HG03342 (cell line): ENCODE measurements around the gene PFN3.
A peak's percentile ranks its signal among the peaks of the same experiment; 100 is the strongest.
"Not testable (repeated sequence)": the region's sequence is repeated elsewhere in the genome, so short reads cannot be mapped to it uniquely, and the experiment has no call there.

Experiments
- ATAC-seq: cut with Tn5 transposase; IDR thresholded peaks from one replicate; pipeline ENCODE4 v1.9.1; 2021; ENCODE audit warnings: mild to moderate bottlenecking, moderate library complexity; ENCODE audit not compliant: unreplicated experiment

Gene PFN3

GRCh38 chr5:177425801-177426565, 25.5 kb upstream of the PFN3 start:
- peak; percentile 84 for ATAC-seq

- ATAC-seq, result no peak
These were observed 24.8 kb upstream of the PFN3 start for GRCh38 chr5:177425196-177425800.

GRCh38 chr5:177423671-177424070, 23.2 kb upstream of the PFN3 start:
- ATAC-seq, result no peak

DNA sequence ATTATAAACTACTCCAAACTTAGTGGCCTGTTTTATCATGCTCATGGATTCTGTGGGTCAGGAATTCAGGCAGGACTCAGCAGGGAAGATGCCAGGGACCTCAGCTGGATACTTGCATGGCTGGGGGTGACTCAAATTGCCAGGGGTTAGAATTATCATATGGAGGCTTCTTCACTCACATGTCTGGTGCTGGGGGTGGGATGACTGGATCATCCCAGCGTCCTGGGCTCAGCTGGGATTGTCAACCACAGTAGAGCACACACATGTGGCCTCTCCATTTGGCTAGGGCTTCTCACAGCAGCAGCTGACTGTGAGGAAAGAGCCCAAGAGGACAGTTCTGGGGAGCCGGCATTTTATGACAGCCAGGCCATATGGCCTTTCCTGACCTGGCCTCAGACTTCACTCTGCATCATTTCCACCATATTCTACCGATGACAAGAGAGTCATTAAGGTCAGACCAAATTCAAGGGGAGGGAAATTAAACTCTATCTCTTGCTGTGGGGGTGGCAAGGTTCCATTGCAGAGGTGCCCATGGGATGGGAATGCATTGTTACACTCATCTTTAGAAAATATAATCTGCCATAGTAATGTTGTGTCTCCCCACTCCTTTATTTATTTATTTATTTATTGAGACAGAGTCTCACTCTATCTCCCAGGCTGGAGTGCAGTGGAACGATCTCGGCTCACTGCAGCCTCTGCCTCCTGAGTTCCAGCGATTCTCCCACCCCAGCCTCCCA, 20.8 kb upstream of the PFN3 start:
- ATAC-seq, result no peak

DNA sequence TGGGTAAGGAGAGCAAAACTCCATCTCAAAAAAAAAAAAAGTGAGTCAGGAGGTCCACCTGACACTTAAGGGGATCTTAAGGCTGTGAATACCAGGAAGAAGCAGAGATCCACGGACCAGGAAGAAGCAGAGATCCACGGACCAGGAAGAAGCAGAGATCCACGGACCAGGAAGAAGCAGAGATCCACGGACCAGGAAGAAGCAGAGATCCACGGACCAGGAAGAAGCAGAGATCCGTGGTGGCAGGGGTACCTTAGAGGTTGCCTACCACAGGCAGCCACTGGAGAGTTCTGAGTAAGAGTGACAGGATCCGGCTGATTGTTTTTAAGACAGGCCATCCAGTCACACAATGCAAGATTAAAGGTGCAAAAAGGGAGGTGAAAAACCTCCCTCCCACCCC, 20.0 kb upstream of the PFN3 start:
- not testable (repeated sequence) for ATAC-seq

DNA sequence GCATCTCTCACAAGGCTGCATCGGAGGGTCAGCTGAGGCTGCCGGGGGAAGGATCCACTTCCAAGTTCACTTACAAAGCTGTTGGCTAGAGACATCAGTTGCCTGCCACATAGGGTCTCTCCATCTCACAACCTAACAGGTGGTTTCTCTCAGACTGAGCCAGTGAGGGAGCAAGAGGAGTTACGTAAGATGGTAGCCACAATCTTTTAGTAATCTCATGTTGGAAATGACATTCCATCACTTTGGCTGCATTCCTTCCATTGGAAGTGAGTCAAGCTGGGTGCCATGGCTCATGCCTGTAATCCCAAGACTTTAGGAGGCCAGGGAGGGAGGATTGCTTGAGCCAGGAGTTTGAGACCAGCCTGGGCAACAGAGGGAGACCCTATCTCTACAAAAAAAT, 18.6 kb upstream of the PFN3 start:
- ATAC-seq, result no peak

GRCh38 chr5:177417081-177417480, 16.6 kb upstream of the PFN3 start:
- not testable (repeated sequence) for ATAC-seq

- ATAC-seq, result no peak
These were observed 14.0 kb upstream of the PFN3 start for GRCh38 chr5:177414481-177414880.

GRCh38 chr5:177412603-177413233, 12.3 kb upstream of the PFN3 start:
- ATAC-seq, result peak; percentile 79

- ATAC-seq, result no peak
These were observed 10.1 kb upstream of the PFN3 start for GRCh38 chr5:177410575-177410974.

DNA sequence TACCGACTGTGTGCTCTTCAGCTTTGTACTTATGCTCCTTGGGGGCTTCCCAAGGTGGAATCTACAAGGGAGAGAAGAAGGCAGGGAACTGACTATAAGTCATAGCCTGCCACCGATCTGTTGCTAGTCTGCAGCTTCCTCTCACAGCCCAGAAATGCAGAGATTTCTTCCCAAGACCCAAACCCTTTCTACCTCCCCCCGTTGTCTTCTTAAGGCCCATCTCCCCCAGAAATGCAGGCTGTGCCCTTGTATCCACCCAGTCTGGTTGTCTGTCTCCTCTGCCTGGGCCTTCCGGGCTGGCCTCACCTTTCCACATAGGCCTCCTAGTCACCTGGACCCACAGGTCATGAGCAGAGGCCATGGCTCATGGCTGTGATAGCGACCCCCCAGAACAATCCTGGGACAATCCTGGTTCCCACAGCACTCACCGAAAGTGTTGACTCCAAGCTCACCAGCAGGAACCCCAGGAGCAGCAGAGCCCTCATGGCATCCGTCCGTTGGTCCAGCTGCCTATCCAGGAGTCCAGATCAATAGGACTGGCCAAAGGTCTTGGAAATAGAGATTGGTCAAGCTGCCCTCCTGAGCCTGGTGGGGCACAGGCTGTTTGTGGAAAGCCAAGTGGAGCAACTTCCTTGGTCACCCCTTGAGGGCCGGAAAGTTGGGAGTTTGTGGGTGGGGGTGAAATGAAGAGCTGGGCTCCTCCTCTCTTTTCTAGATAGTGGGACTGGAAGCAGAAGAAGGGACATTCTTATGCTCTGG, 8.8 kb upstream of the PFN3 start, which contains the start of gene F12:
Gene F12 (minus strand): TSS at position 522 of the 759 bp plus-strand sequence. CDS start 37 bp downstream, at position 485.
- no peak for ATAC-seq

DNA sequence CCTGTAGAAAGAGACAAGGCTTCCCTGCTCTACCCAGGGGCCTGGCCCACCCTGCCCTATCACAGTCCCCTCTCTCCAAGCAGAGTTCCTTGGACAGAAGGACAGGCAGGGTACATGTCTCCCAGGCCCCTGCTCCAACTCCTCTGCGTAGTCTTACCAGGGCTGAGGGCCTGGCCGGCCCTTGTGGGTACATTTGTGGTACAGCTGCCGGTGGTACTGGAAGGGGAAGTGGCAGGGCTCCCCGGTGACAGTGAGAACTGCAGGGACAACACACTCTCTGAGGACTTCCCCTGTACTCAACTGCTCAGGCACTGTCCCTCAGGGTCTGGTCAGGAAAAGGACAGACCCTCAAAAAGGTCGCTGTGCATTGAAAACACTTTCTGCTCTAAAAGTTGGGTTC, 5.3 kb upstream of the PFN3 start:
- no peak for ATAC-seq

- ATAC-seq, result no peak
These were observed 4.9 kb upstream of the PFN3 start for GRCh38 chr5:177405312-177405711.

DNA sequence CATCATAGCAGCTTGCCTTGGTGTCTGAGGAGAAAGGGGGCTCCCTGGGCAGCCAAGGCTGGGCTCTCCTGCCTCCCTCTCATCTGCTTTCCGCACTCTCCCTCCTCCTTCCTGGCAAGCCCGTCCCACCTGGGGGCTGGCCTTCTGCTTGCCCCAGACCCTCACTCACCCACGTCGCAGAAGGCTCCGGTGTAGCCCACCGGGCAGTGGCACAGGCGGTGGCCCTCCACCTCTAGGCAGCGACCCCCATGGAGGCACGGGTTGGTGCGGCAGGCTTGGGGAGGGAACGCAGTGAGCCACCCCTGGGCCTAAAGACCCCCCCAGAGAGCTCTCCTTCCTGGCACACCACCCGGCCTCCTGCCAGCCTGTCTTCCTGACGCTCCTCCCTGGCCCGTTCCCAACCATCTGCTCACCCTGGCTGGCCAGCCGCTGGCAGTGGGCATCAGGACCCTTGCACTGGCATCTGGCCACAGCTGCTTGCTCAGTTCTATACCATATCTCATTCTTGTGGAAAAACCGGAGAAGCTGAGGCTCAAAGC, 4.2 kb upstream of the PFN3 start:
- ATAC-seq, result no peak

GRCh38 chr5:177403792-177404640, 3.6 kb upstream of the PFN3 start:
- ATAC-seq, result peak; percentile 73

GRCh38 chr5:177403102-177403791, 2.8 kb upstream of the PFN3 start:
- ATAC-seq, result peak; percentile 19

GRCh38 chr5:177402271-177403043, 2.0 kb upstream of the PFN3 start:
- ATAC-seq, result no peak

GRCh38 chr5:177397875-177398390, 2.5 kb downstream of the PFN3 start:
- no peak for ATAC-seq
